NT2/D1 (cell line): ENCODE data around the gene CDHR3.

Experiments used
- SUZ12 ChIP-seq: IDR thresholded peaks from 2 replicates; pipeline ENCODE4 v1.6.1; 2011; ENCODE audit not compliant: insufficient read length, insufficient read depth; ENCODE audit errors: extremely low read depth
- ZNF274 ChIP-seq: IDR thresholded peaks from 2 replicates; pipeline ENCODE4 v1.6.1; 2011; ENCODE audit warnings: mild to moderate bottlenecking, low read depth, low read length

DNA sequence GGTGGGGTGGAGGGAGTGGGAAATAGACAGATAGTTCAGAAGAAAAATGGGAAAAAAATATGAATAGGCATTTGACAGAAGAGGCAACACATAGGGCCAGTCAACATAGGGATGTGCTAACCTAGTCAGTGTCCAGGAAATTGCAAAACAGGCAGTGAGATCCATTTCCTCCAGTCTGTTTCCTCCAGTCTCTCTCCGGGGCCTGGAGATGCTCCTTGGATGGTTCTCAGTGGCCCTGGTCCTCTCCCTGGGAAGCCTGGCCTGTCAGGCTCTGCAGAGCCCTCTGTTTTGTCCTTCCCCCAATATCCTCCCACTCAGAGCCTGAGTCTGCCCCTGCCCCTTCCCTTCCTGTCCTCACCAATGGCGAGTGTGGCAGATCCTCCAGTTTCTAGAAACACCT is 96.5 kb downstream of the CDHR3 start:
- TF ChIP-seq ZNF274 (no peak), SUZ12 (no peak)
